Naive thymus-derived CD4-positive, alpha-beta T cell (primary cell): ENCODE measurements around the gene DUSP7. TPM values are rescaled to one million over a fixed set of nuclear protein-coding genes. Genes with fewer than 3 reads are reported as not detected.
"Not testable (repeated sequence)": the region's sequence is repeated elsewhere in the genome, so short reads cannot be mapped to it uniquely, and the experiment has no call there.

Experiments
- ATAC-seq: fragments of 150-1000 bp; cut with Tn5 transposase; 2 replicates; pipeline ENCODE4 v1.10.0; 2021; ENCODE audit warnings: mild to moderate bottlenecking, moderate library complexity
- CTCF ChIA-PET: fragments of 350-600 bp; sonication (Branson Sonifier 250); formaldehyde crosslinking; loops from one replicate; lab custom pipeline; 2021; ENCODE audit warnings: antibody characterized with exemption; lab: Charles Lee
- POLR2A ChIA-PET: fragments of 350-600 bp; sonication (Branson Sonifier 250); formaldehyde crosslinking; loops from one replicate; lab custom pipeline; 2021; ENCODE audit warnings: antibody characterized with exemption, inconsistent platforms; lab: Charles Lee
- DNase-seq, 9 donors: peaks; one replicate each; pipeline versions ENCODE4 v3.0.0 to v3.0.0-alpha.2; 2020 to 2022; ENCODE audit warnings: mixed read lengths in 1 of 9
- H3K27ac ChIP-seq: one replicate; pipeline ENCODE4 v1.7.0; 2013; ENCODE audit warnings: mild to moderate bottlenecking, low read depth, low read length, moderate library complexity
- H3K27me3 ChIP-seq, 2 donors: one replicate each; pipeline ENCODE4 v1.7.0; 2013; ENCODE audit warnings: low read length in 2 of 2, mild to moderate bottlenecking in 2 of 2, moderate library complexity in 2 of 2; ENCODE audit not compliant: control insufficient read depth in 2 of 2, insufficient read depth in 2 of 2
- H3K36me3 ChIP-seq, 3 experiments: 1 replicate in 2 of 3; 2 replicates in 1 of 3; pipeline ENCODE4 v1.7.0; 2013; ENCODE audit warnings: low read length in 3 of 3, mild to moderate bottlenecking in 3 of 3, moderate library complexity in 1 of 3; ENCODE audit not compliant: insufficient read depth in 3 of 3, control insufficient read depth in 2 of 3
- H3K4me1 ChIP-seq, 2 donors: one replicate each; pipeline ENCODE4 v1.7.0; 2013; ENCODE audit warnings: low read length in 2 of 2, mild to moderate bottlenecking in 2 of 2, moderate library complexity in 1 of 2; ENCODE audit not compliant: control insufficient read depth in 2 of 2, insufficient read depth in 2 of 2
- H3K4me3 ChIP-seq: 2 replicates; pipeline ENCODE4 v1.7.0; 2013; ENCODE audit warnings: mild to moderate bottlenecking, low read length
- H3K9me3 ChIP-seq, 3 experiments: 1 replicate in 2 of 3; 2 replicates in 1 of 3; pipeline ENCODE4 v1.7.0; 2013; ENCODE audit warnings: low read length in 3 of 3; ENCODE audit not compliant: control insufficient read depth in 2 of 3
- H3K27ac Mint-ChIP-seq, 9 donors: one replicate each; pipeline ENCODE4 v1.8.0; 2020 to 2022; ENCODE audit warnings: mixed read lengths in 9 of 9, mild to moderate bottlenecking in 8 of 9, moderate library complexity in 5 of 9, inconsistent platforms in 2 of 9
- H3K27me3 Mint-ChIP-seq, 5 donors: one replicate each; pipeline ENCODE4 v1.8.0; 2021 to 2022; ENCODE audit warnings: mixed read lengths in 5 of 5, mild to moderate bottlenecking in 1 of 5
- H3K36me3 Mint-ChIP-seq, 5 donors: one replicate each; pipeline ENCODE4 v1.8.0; 2020 to 2022; ENCODE audit warnings: mixed read lengths in 5 of 5, mild to moderate bottlenecking in 3 of 5, inconsistent platforms in 1 of 5
- H3K4me1 Mint-ChIP-seq, 7 donors: one replicate each; pipeline ENCODE4 v1.8.0; 2020 to 2022; ENCODE audit warnings: mixed read lengths in 7 of 7, mild to moderate bottlenecking in 3 of 7, inconsistent platforms in 1 of 7
- H3K4me3 Mint-ChIP-seq, 10 donors: one replicate each; pipeline ENCODE4 v1.8.0; 2020 to 2022; ENCODE audit warnings: mild to moderate bottlenecking in 10 of 10, mixed read lengths in 10 of 10, moderate library complexity in 6 of 10, inconsistent platforms in 2 of 10
- H3K9me3 Mint-ChIP-seq, 11 donors: one replicate each; pipeline ENCODE4 v1.8.0; 2020 to 2022; ENCODE audit warnings: mixed read lengths in 11 of 11, mild to moderate bottlenecking in 4 of 11, inconsistent platforms in 1 of 11, moderate library complexity in 1 of 11
- intact Hi-C, 2 donors: fragments of 100-400 bp; cut with micrococcal nuclease; formaldehyde crosslinking; loops; one replicate each; pipeline ENCODE4 v1.15.1; 2023
- polyA plus RNA-seq, 2 donors: library from polyadenylated mRNA; unstranded; fragments of 300-500 nt; fragmentation: Illumina TruSeq; gene quantifications; one replicate each; pipeline ENCODE4 v1.2.3, GENCODE V29; 2021
- total RNA-seq, 6 experiments: library from RNA in 5 of 6; stranded (reverse) in 5 of 6; gene quantifications; 1 replicate in 5 of 6; 2 replicates in 1 of 6; pipeline ENCODE4 v1.2.3 and lab custom pipeline; 2021 to 2026

The DUSP7 gene
- total and polyA plus RNA-seq, 7 experiments from 2014 or later = 4.9 to 41.5 (median 18.1) TPM

DNA sequence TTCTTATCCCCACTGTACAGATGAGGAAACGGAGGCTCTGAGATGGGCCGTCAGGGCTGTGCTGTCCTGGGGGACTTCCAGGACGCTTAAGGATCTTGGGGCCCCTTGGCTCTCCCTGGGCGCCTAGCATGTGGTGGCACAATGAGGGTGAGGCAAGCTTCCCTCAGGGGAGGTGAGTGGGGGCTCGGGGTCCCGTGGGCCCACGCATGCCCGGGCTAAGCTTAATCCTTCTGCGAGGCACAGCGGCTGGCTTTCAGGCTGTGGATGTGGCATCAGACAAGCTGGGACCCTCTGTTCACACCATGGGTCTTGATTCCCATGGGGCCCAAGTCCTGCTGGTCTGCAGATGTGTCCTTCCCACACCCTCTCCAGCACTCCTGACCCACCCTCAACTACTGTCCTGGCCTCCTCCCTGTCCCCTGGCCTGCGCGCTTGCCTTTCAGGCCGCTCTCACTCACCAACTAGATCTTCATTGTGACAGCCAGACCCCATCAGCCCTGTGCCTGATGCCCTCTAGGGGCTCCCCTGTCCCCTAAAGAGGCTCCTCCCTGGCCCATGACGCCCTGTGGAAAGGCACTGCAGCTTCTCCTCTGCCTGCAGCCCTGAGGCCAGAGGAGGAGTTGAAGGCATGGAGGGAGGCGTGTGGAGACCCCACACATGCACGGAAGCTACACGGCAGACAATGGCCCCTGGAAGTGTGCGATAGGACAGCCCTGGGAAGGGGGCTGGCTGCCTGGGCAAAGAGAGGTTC, 11.3 kb downstream of the DUSP7 start:
- Histone ChIP-seq H3K36me3 (peaks cover 6 to 20% (median 14%) of the 10 kb centered on the region in 3 experiments), H3K4me3 (no peak overlapping the region), H3K9me3 (no peaks in the 10 kb centered on the region), H3K4me1 (peaks cover 12 to 26% of the 10 kb centered on the region in 2 donors), H3K27me3 (no peaks in the 10 kb centered on the region), H3K27ac (peak overlapping the region; percentile 55)
- intact Hi-C loops = no loop called here
- H3K9me3 Mint-ChIP-seq = no peaks in the 10 kb centered on the region
- POLR2A ChIA-PET = interaction anchor here (1.9 kb wide), 1 partner anchor 12 kb away, joined by 7 read pairs; the partner anchor contains the start of gene DUSP7
- H3K4me1 Mint-ChIP-seq = peaks cover 6 to 57% (median 45%) of the 10 kb centered on the region in 7 donors
- peak overlapping the region in 1 of 10 donors; percentile 47 for H3K4me3 Mint-ChIP-seq
- peaks cover 0 to 9% (median 0%) of the 10 kb centered on the region in 5 donors for H3K27me3 Mint-ChIP-seq
- no peak for DNase-seq
- peaks cover 0 to 11% (median 6%) of the 10 kb centered on the region in 5 donors for H3K36me3 Mint-ChIP-seq
- H3K27ac Mint-ChIP-seq = peak overlapping the region in 8 of 9 donors; percentile 45 to 88 (median 82)
- CTCF ChIA-PET = interaction anchor here (0.8 kb wide), 1 partner anchor 9 kb away, joined by 3 read pairs; no protein-coding TSS in a partner anchor
- peak; percentile 25 for ATAC-seq

DNA sequence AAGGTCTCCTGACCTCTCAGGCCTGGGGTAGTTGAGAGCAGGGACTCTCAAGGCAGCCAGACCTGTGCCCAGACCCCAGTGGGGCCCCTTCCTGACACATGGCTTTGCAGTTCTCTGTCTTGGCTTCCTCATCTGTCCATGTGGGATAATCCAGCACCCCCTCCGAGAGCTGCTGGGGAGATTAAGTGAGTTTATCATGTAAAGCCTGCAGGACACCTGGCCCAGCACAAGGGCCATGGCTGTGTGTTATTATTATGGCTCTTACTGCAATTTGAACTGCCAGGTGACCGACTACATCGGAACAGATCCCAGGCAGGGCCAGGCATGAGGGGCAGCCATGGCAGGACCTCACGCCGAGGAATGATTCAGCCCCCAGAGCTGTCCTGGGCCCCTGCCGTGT, 12.6 kb downstream of the DUSP7 start:
- peak overlapping the region in 2 of 9 donors; percentile 14 to 45 for H3K27ac Mint-ChIP-seq
- H3K36me3 ChIP-seq = peaks cover 0 to 7% (median 3%) of the 10 kb centered on the region in 3 experiments
- H3K4me3 Mint-ChIP-seq = peak overlapping the region in 1 of 10 donors; percentile 5
- H3K9me3 ChIP-seq = no peaks in the 10 kb centered on the region
- intact Hi-C loops = no loop called here
- DNase-seq = no peak
- ChIA-PET CTCF (interaction anchor here (1.3 kb wide), 1 partner anchor 11 kb away, joined by 4 read pairs; no protein-coding TSS in a partner anchor), POLR2A (interaction anchor here (1.4 kb wide), 1 partner anchor 10 kb away, joined by 7 read pairs; no protein-coding TSS in a partner anchor)
- no peak overlapping the region for H3K4me3 ChIP-seq
- peaks cover 0 to 44% (median 35%) of the 10 kb centered on the region in 7 donors for H3K4me1 Mint-ChIP-seq
- no peaks in the 10 kb centered on the region for H3K9me3 Mint-ChIP-seq
- no peaks in the 10 kb centered on the region for H3K27me3 ChIP-seq
- peaks cover 0 to 9% (median 0%) of the 10 kb centered on the region in 5 donors for H3K27me3 Mint-ChIP-seq
- no peaks in the 10 kb centered on the region for H3K36me3 Mint-ChIP-seq
- no peak overlapping the region for H3K27ac ChIP-seq
- peaks cover 0 to 14% of the 10 kb centered on the region in 2 donors for H3K4me1 ChIP-seq
- ATAC-seq = no peak

DNA sequence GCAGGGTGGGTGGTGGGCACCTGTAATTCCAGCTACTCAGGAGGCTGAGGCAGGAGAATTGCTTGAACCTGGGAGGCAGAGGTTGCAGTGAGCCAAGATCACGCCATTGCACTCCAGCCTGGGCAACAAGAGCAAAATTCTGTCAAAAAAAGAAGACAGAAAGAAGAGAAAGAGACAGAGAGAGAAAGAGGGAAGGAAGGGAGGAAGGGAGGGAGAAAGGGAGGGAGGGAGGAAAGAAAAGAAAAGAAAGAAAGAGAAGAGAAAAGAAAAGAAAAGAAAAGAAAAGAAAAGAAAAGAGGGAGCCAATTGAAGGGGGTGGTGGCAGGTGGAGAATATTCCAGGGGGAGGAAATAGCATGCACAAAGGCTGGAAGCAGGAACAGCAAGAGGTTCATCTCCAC, 13.3 kb downstream of the DUSP7 start:
- peak overlapping the region in 2 of 9 donors; percentile 23 to 33 for H3K27ac Mint-ChIP-seq
- ATAC-seq, H3K27me3 Mint-ChIP-seq, H3K4me3 Mint-ChIP-seq, H3K27ac ChIP-seq, H3K9me3 ChIP-seq, H3K27me3 ChIP-seq, H3K4me3 ChIP-seq, H3K4me1 ChIP-seq, intact Hi-C loops, H3K36me3 ChIP-seq, H3K9me3 Mint-ChIP-seq, H3K36me3 Mint-ChIP-seq, DNase-seq: not testable (repeated sequence)
- ChIA-PET CTCF (interaction anchor here (1.3 kb wide), 1 partner anchor 11 kb away, joined by 4 read pairs; no protein-coding TSS in a partner anchor), POLR2A (interaction anchor here (1.4 to 2.7 kb wide), 2 partner anchors 9 to 10 kb away, joined by 7 to 10 read pairs; no protein-coding TSS in a partner anchor)
- H3K4me1 Mint-ChIP-seq = peaks cover 0 to 37% (median 29%) of the 10 kb centered on the region in 7 donors

DNA sequence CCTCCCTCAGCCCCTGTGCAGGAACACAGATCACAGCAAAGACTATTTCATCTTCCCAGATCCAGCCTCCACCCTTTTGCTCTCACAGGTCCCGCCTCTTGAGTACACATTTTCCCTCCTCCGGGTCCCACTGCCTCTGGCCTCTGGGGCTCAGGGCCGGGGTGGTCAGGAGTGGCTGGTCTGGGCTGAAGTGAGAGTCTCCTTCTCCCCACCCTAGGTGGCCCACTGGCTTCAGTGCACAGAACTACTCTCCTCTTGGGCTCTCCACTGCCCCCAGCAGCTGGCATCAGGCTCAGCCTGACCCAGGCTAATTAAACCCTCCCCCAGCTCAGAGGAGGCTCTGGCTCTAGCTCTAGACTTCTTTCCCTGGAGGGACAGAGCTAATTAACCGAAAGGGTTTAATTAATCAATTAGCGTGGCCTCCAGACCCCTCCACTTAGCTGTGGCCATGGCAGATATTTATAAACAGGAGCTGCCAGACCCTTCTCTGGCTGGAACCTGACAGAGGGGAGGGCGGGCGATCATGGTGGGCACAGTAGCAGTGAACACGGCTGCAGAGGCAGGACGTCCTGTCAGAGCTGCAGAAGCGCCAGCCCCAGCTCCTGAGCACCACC, 15.1 kb downstream of the DUSP7 start:
- no peaks in the 10 kb centered on the region for H3K27me3 ChIP-seq
- no peak overlapping the region for H3K4me3 Mint-ChIP-seq
- peak overlapping the region in 3 of 9 donors; percentile 28 to 72 (median 41) for H3K27ac Mint-ChIP-seq
- ChIA-PET POLR2A (interaction anchor here (2.7 kb wide), 1 partner anchor 11 kb away, joined by 10 read pairs; no protein-coding TSS in a partner anchor), CTCF (interaction anchor here (0.6 to 1.5 kb wide), 3 partner anchors 11 to 79 kb away, joined by 4 to 5 read pairs (median 4); no protein-coding TSS in a partner anchor)
- H3K36me3 ChIP-seq = no peaks in the 10 kb centered on the region
- no peak overlapping the region for H3K27ac ChIP-seq
- ATAC-seq (no peak), DNase-seq (no peak)
- H3K9me3 ChIP-seq = no peaks in the 10 kb centered on the region
- no peaks in the 10 kb centered on the region for H3K4me1 ChIP-seq
- no peaks in the 10 kb centered on the region for H3K36me3 Mint-ChIP-seq
- intact Hi-C loops = no loop called here
- no peaks in the 10 kb centered on the region for H3K9me3 Mint-ChIP-seq
- H3K27me3 Mint-ChIP-seq = peaks cover 0 to 9% (median 0%) of the 10 kb centered on the region in 5 donors
- H3K4me3 ChIP-seq = no peak overlapping the region
- peaks cover 0 to 34% (median 27%) of the 10 kb centered on the region in 7 donors for H3K4me1 Mint-ChIP-seq

- intact Hi-C loops = no loop called here
- ATAC-seq (no peak), DNase-seq (no peak)
- Histone ChIP-seq H3K27me3 (no peaks in the 10 kb centered on the region), H3K4me1 (no peaks in the 10 kb centered on the region), H3K9me3 (no peaks in the 10 kb centered on the region), H3K4me3 (no peak overlapping the region), H3K27ac (no peak overlapping the region), H3K36me3 (no peaks in the 10 kb centered on the region)
- POLR2A ChIA-PET = interaction anchor here (2.7 kb wide), 1 partner anchor 12 kb away, joined by 10 read pairs; no protein-coding TSS in a partner anchor
- CTCF ChIA-PET = interaction anchor here (1.0 to 1.5 kb wide), 2 partner anchors 12 to 80 kb away, joined by 4 to 5 read pairs; no protein-coding TSS in a partner anchor
- peak overlapping the region in 2 of 9 donors; percentile 41 to 72 for H3K27ac Mint-ChIP-seq
- no peaks in the 10 kb centered on the region for H3K36me3 Mint-ChIP-seq
- H3K9me3 Mint-ChIP-seq = no peaks in the 10 kb centered on the region
- no peak overlapping the region for H3K4me3 Mint-ChIP-seq
- peaks cover 0 to 32% (median 23%) of the 10 kb centered on the region in 7 donors for H3K4me1 Mint-ChIP-seq
- peaks cover 0 to 9% (median 0%) of the 10 kb centered on the region in 5 donors for H3K27me3 Mint-ChIP-seq
Measured at GRCh38 chr3:52040600-52040999, 15.8 kb downstream of the DUSP7 start.

GRCh38 chr3:52039846-52040245, 16.5 kb downstream of the DUSP7 start:
- ATAC-seq (no peak), DNase-seq (no peak)
- no peak overlapping the region for H3K27ac Mint-ChIP-seq
- POLR2A ChIA-PET = no interaction called here
- intact Hi-C loops = loop anchor here in 1 of 2 donors (5.0 kb wide), 1 partner anchor 37 kb away; no protein-coding TSS in a partner anchor
- Histone ChIP-seq H3K4me1 (no peaks in the 10 kb centered on the region), H3K36me3 (no peaks in the 10 kb centered on the region), H3K4me3 (no peak overlapping the region), H3K9me3 (no peaks in the 10 kb centered on the region), H3K27me3 (no peaks in the 10 kb centered on the region), H3K27ac (no peak overlapping the region)
- no peaks in the 10 kb centered on the region for H3K36me3 Mint-ChIP-seq
- no peaks in the 10 kb centered on the region for H3K9me3 Mint-ChIP-seq
- no peak overlapping the region for H3K4me3 Mint-ChIP-seq
- peaks cover 0 to 9% (median 0%) of the 10 kb centered on the region in 5 donors for H3K27me3 Mint-ChIP-seq
- CTCF ChIA-PET = no interaction called here
- H3K4me1 Mint-ChIP-seq = peaks cover 0 to 24% (median 17%) of the 10 kb centered on the region in 7 donors
